Keratinocyte (primary cell): ENCODE results near the gene GNLY. TPM values are rescaled to one million over a fixed set of nuclear protein-coding genes. Genes with fewer than 3 reads are reported as not detected.

Experiments
- DNase-seq: peaks from one replicate; pipeline ENCODE4 v3.0.0-alpha.2; 2011; ENCODE audit warnings: low read depth, missing footprints, low spot score
- FAIRE-seq: peaks from 2 replicates; lab custom pipeline; 2011; peaks lifted over from hg19 to GRCh38; lab: Jason Lieb, UNC
- H2AFZ ChIP-seq: 2 replicates; pipeline ENCODE4 v1.6.0; 2012; ENCODE audit warnings: low read length, control low read depth, inconsistent platforms; ENCODE audit not compliant: control insufficient read depth
- H3K27ac ChIP-seq: 2 replicates; pipeline ENCODE4 v1.5.1; 2011; ENCODE audit warnings: low read length; ENCODE audit not compliant: control insufficient read depth, insufficient read depth
- H3K27me3 ChIP-seq: 3 replicates; pipeline ENCODE4 v1.6.0; 2011; ENCODE audit warnings: low read length; ENCODE audit not compliant: control insufficient read depth, insufficient read depth; ENCODE audit errors: extremely low read depth
- H3K36me3 ChIP-seq, 2 experiments: 2 replicates in 1 of 2; 3 replicates in 1 of 2; pipeline ENCODE4 v1.5.1; 2011; ENCODE audit warnings: low read length in 2 of 2, mild to moderate bottlenecking in 1 of 2; ENCODE audit not compliant: control insufficient read depth in 2 of 2, insufficient read depth in 2 of 2; ENCODE audit errors: extremely low read depth in 1 of 2
- H3K4me1 ChIP-seq: 3 replicates; pipeline ENCODE4 v1.5.1; 2011; ENCODE audit warnings: low read length; ENCODE audit not compliant: control insufficient read depth, insufficient read depth; ENCODE audit errors: extremely low read depth
- H3K4me2 ChIP-seq: 3 replicates; pipeline ENCODE4 v1.6.0; 2011; ENCODE audit warnings: low read depth, low read length; ENCODE audit not compliant: control insufficient read depth, insufficient read depth; ENCODE audit errors: extremely low read depth
- H3K4me3 ChIP-seq, 3 experiments: fragments of 200-600 bp in 1 of 3; sonication (generic) in 1 of 3; 2 replicates in 2 of 3; 3 replicates in 1 of 3; pipeline ENCODE4 v1.5.1; 2011 to 2016; ENCODE audit warnings: low read length in 3 of 3, mild to moderate bottlenecking in 3 of 3, control low read depth in 2 of 3, inconsistent platforms in 1 of 3, low read depth in 1 of 3, mixed read lengths in 1 of 3, mixed run types in 1 of 3, moderate library complexity in 1 of 3; ENCODE audit not compliant: control insufficient read depth in 2 of 3, insufficient read depth in 2 of 3; ENCODE audit errors: extremely low read depth in 1 of 3
- H3K79me2 ChIP-seq: 2 replicates; pipeline ENCODE4 v1.6.0; 2012; ENCODE audit warnings: low read length; ENCODE audit not compliant: control insufficient read depth, insufficient read depth
- H3K9ac ChIP-seq: 3 replicates; pipeline ENCODE4 v1.6.0; 2011; ENCODE audit warnings: low read length; ENCODE audit not compliant: control insufficient read depth, insufficient read depth; ENCODE audit errors: extremely low read depth
- H3K9me1 ChIP-seq: 3 replicates; pipeline ENCODE4 v1.6.0; 2011; ENCODE audit warnings: low read length; ENCODE audit not compliant: control insufficient read depth, insufficient read depth; ENCODE audit errors: extremely low read depth
- H3K9me3 ChIP-seq: 2 replicates; pipeline ENCODE4 v1.5.1; 2012; ENCODE audit warnings: low read depth, low read length; ENCODE audit not compliant: control insufficient read depth
- H4K20me1 ChIP-seq: 3 replicates; pipeline ENCODE4 v1.6.0; 2011; ENCODE audit warnings: low read length; ENCODE audit not compliant: control insufficient read depth, insufficient read depth; ENCODE audit errors: extremely low read depth
- EZH2 ChIP-seq: IDR thresholded peaks from one replicate; pipeline ENCODE4 v1.6.1; 2012; ENCODE audit warnings: inconsistent platforms, mild to moderate bottlenecking, low read length, moderate library complexity
- dilution Hi-C: fragments of 300-500 bp; cut with MboI; formaldehyde crosslinking; loops from one replicate; pipeline ENCODE4 v1.7.0; 2020; ENCODE audit warnings: low sequenced_read_pairs; ENCODE audit not compliant: extremely low pct_ligation_motif_present
- polyA plus RNA-seq, 5 experiments: library from polyadenylated mRNA; depleted of rRNA in 3 of 5; stranded (reverse) in 3 of 5; stranded (forward) in 1 of 5; unstranded in 1 of 5; fragments of >200 nt; gene quantifications; 1 replicate in 1 of 5; 2 replicates in 3 of 5; 3 replicates in 1 of 5; pipeline versions ENCODE4 v1.2.1 to v1.2.3, GENCODE V29; 2011 to 2012; ENCODE audit warnings: missing spikeins in 2 of 5, low read depth in 1 of 5, low replicate concordance in 1 of 5
- TF ChIP-seq, protein P1 (sequence below), 3 experiments: IDR thresholded peaks in 1 of 3; conservative IDR thresholded peaks in 1 of 3; optimal IDR thresholded peaks in 1 of 3; 2 replicates in 2 of 3; 3 replicates in 1 of 3; pipeline versions ENCODE3 to v1.5.1; 2011; ENCODE audit warnings: low read length in 3 of 3, mild to moderate bottlenecking in 3 of 3, moderate library complexity in 2 of 3, control low read depth in 1 of 3, inconsistent platforms in 1 of 3; ENCODE audit not compliant: insufficient read depth in 2 of 3; ENCODE audit errors: extremely low read depth in 1 of 3

The GNLY gene
- polyA plus RNA-seq, 1 donor (not counting 4 experiments of a cell fraction or from before 2014, with no cell fraction given), result not detected

DNA sequence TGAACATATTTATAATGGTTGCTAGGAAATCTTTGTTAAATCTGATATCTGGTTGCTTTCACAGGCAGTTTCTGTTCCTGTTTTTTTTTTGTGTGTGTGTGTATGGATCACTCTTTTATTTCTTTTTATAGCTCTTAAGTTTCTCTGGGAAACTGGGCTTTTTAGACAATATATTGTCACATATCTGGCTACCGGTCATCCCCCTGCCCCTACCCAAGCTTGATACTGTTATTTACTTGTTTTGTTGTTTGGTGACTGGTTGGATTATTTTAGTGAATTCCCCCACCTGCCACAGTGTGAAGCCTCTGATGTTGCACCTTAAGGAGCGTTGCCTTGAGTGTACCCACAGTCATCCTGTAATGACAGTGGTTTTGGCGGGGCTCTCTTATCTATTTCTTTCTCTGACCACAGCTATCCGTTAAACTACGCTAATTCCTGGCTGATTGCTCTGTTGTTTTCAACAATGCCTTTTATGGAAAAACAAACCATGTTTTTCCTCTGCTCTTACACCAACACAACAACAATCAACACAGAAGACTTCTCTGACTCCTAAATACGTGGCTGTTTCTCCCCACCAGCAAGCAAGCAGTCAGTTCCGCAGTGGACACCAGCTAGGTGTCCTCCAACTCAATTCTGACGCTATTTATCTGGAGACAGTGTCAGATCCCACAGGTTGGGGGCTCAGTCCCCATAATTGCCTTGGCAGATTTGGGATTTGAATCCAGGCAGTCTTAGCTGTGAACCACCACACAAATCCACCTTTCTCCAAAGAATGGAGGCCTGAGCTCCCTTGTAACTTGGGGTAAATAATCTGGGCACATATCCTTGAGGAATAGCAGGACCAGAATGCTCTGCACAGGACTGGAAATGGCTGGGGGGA lies 10.9 kb downstream of the GNLY start:
- no peak for DNase-seq
- Histone ChIP-seq H3K4me1 (peaks cover 28% of the 10 kb centered on the region), H2AFZ (no peak overlapping the region), H3K9me1 (no peaks in the 10 kb centered on the region), H3K36me3 (no peaks in the 10 kb centered on the region), H3K27me3 (peaks cover 8% of the 10 kb centered on the region), H3K4me2 (peak overlapping the region; percentile 57), H4K20me1 (no peaks in the 10 kb centered on the region), H3K27ac (no peak overlapping the region), H3K9ac (no peak overlapping the region), H3K79me2 (no peaks in the 10 kb centered on the region), H3K4me3 (no peak overlapping the region), H3K9me3 (no peaks in the 10 kb centered on the region)
- no peak for TF ChIP-seq EZH2
- TF ChIP-seq, protein P1, sequence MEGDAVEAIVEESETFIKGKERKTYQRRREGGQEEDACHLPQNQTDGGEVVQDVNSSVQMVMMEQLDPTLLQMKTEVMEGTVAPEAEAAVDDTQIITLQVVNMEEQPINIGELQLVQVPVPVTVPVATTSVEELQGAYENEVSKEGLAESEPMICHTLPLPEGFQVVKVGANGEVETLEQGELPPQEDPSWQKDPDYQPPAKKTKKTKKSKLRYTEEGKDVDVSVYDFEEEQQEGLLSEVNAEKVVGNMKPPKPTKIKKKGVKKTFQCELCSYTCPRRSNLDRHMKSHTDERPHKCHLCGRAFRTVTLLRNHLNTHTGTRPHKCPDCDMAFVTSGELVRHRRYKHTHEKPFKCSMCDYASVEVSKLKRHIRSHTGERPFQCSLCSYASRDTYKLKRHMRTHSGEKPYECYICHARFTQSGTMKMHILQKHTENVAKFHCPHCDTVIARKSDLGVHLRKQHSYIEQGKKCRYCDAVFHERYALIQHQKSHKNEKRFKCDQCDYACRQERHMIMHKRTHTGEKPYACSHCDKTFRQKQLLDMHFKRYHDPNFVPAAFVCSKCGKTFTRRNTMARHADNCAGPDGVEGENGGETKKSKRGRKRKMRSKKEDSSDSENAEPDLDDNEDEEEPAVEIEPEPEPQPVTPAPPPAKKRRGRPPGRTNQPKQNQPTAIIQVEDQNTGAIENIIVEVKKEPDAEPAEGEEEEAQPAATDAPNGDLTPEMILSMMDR (optimal IDR thresholded peaks at IDR 0.05 in 1 of 3, IDR thresholded peaks at IDR 0.05 in 1 of 3, conservative IDR thresholded peaks at IDR 0.05 in 1 of 3; ENCODE audit: extremely low read depth in 1 of 3, insufficient read depth in 2 of 3, low read length in 3 of 3), result no peak
- dilution Hi-C loops, result loop anchor here (25.0 kb wide), 1 partner anchor 107 kb away; no protein-coding TSS in a partner anchor
- FAIRE-seq, result no peak

DNA sequence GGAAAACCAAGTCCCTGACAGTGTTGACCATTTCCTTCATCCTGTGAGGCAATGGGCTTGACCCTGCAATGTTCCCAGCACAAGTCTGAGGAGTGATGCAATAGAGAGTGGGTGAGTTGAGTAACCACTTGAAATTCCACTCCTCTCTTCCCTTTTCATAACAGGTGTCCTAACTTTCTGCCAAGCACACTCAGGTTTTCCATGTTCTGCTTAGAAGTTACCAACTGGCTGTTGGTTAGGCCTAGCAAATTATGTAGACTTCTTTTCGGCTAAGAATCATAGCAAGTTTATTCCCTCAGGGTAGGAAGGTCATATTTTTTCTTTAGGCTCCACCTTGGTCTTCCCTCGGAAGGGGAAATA lies 11.5 kb downstream of the GNLY start:
- Histone ChIP-seq H3K9me1 (no peaks in the 10 kb centered on the region), H3K4me1 (peaks cover 28% of the 10 kb centered on the region), H3K36me3 (no peaks in the 10 kb centered on the region), H3K4me3 (no peak overlapping the region), H3K4me2 (peak overlapping the region; percentile 57), H3K79me2 (no peaks in the 10 kb centered on the region), H3K9me3 (no peaks in the 10 kb centered on the region), H3K9ac (no peak overlapping the region), H4K20me1 (no peaks in the 10 kb centered on the region), H2AFZ (no peak overlapping the region), H3K27ac (no peak overlapping the region), H3K27me3 (peaks cover 10% of the 10 kb centered on the region)
- TF ChIP-seq, protein P1 (optimal IDR thresholded peaks at IDR 0.05 in 1 of 3, IDR thresholded peaks at IDR 0.05 in 1 of 3, conservative IDR thresholded peaks at IDR 0.05 in 1 of 3; ENCODE audit: extremely low read depth in 1 of 3, insufficient read depth in 2 of 3, low read length in 3 of 3), result no peak
- no peak for TF ChIP-seq EZH2
- dilution Hi-C loops, result loop anchor here (25.0 kb wide), 1 partner anchor 107 kb away; no protein-coding TSS in a partner anchor
- FAIRE-seq (peak; percentile 82), DNase-seq (peak; percentile 35)
